NT2/D1 (cell line): ENCODE results near the gene ANKRD36.

ENCODE experiments used
- SUZ12 ChIP-seq: IDR thresholded peaks from 2 replicates; pipeline ENCODE4 v1.6.1; 2011; ENCODE audit not compliant: insufficient read length, insufficient read depth; ENCODE audit errors: extremely low read depth
- YY1 ChIP-seq: IDR thresholded peaks from 2 replicates; pipeline ENCODE4 v1.6.1; 2011; ENCODE audit not compliant: insufficient read length, insufficient read depth
- ZNF274 ChIP-seq: IDR thresholded peaks from 2 replicates; pipeline ENCODE4 v1.6.1; 2011; ENCODE audit warnings: mild to moderate bottlenecking, low read depth, low read length

GRCh38 chr2:97068074-97068473 lies 44.9 kb upstream of the ANKRD36 start:
- TF ChIP-seq ZNF274, result no peak
- TF ChIP-seq YY1, result no peak
- TF ChIP-seq SUZ12, result no peak
